Osteocyte (in vitro differentiated cells): ENCODE measurements around the gene MYO3B. TPM values are rescaled to one million over a fixed set of nuclear protein-coding genes. Genes with fewer than 3 reads are reported as not detected.

Experiments used
- DNase-seq: peaks from one replicate; pipeline ENCODE4 v3.0.0; 2021; ENCODE audit warnings: mixed read lengths; ENCODE audit not compliant: unreplicated experiment; ENCODE audit errors: extremely low spot score
- H3K27ac Mint-ChIP-seq: one replicate; pipeline ENCODE4 v1.8.0; 2021; ENCODE audit warnings: mild to moderate bottlenecking, mixed read lengths; ENCODE audit not compliant: unreplicated experiment
- H3K27me3 Mint-ChIP-seq: one replicate; pipeline ENCODE4 v1.8.0; 2021; ENCODE audit warnings: mixed read lengths; ENCODE audit not compliant: unreplicated experiment
- H3K36me3 Mint-ChIP-seq: one replicate; pipeline ENCODE4 v1.8.0; 2021; ENCODE audit warnings: mixed read lengths; ENCODE audit not compliant: unreplicated experiment
- H3K4me1 Mint-ChIP-seq: one replicate; pipeline ENCODE4 v1.8.0; 2021; ENCODE audit warnings: mixed read lengths; ENCODE audit not compliant: unreplicated experiment
- H3K4me3 Mint-ChIP-seq: one replicate; pipeline ENCODE4 v1.8.0; 2021; ENCODE audit warnings: mild to moderate bottlenecking, moderate library complexity, mixed read lengths; ENCODE audit not compliant: unreplicated experiment
- H3K9me3 Mint-ChIP-seq: one replicate; pipeline ENCODE4 v1.8.0; 2021; ENCODE audit warnings: mixed read lengths; ENCODE audit not compliant: unreplicated experiment
- total RNA-seq: library from RNA; stranded (reverse); gene quantifications from 2 replicates; pipeline ENCODE4 v1.2.1, GENCODE V29; 2021
- TF ChIP-seq, protein P1 (sequence below): fragments of 200-600 bp; sonication (generic); IDR thresholded peaks from 2 replicates; pipeline ENCODE4 v1.5.0; 2021; ENCODE audit warnings: antibody characterized with exemption, mild to moderate bottlenecking, moderate library complexity

Gene MYO3B
- total RNA-seq, 1 donor from 2014 or later = not detected

DNA sequence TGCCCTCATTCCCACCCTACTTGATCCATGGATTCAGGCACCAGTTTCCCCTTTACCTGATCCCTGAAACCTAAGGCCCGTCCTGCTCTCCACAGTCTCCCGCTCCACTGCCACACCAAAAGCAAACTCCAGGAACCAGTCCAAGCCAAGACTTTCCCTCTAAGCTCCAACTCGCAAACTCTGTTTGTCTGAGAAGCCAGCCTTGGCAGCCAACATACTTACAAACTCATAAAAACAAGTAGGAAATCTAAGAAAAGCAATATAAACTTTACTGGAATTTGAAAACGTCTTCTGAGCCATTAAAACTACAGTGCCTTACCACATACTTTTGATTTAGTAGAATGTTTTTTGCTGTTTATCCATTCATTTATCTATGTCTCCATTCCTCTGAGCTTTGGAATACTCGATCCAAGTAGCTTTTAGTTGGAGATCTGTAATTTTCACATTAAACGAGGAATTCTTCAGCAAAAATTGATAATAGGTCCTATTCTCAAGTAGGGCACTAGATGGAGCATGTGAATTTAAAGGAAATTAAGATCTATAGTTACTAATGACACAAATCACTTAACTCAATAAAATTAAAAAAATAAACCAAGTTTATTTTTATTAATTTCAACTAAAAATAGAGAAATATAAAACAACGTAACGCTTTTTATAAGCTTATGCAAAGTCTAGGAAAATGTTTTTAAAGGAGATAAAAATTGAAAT, 199.7 kb downstream of the MYO3B start:
- H3K27me3 Mint-ChIP-seq = peaks cover 59% of the 10 kb centered on the region
- H3K4me3 Mint-ChIP-seq = no peak overlapping the region
- no peak for DNase-seq
- no peak overlapping the region for H3K27ac Mint-ChIP-seq
- no peaks in the 10 kb centered on the region for H3K36me3 Mint-ChIP-seq
- TF ChIP-seq, protein P1, sequence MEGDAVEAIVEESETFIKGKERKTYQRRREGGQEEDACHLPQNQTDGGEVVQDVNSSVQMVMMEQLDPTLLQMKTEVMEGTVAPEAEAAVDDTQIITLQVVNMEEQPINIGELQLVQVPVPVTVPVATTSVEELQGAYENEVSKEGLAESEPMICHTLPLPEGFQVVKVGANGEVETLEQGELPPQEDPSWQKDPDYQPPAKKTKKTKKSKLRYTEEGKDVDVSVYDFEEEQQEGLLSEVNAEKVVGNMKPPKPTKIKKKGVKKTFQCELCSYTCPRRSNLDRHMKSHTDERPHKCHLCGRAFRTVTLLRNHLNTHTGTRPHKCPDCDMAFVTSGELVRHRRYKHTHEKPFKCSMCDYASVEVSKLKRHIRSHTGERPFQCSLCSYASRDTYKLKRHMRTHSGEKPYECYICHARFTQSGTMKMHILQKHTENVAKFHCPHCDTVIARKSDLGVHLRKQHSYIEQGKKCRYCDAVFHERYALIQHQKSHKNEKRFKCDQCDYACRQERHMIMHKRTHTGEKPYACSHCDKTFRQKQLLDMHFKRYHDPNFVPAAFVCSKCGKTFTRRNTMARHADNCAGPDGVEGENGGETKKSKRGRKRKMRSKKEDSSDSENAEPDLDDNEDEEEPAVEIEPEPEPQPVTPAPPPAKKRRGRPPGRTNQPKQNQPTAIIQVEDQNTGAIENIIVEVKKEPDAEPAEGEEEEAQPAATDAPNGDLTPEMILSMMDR = no peak
- no peaks in the 10 kb centered on the region for H3K4me1 Mint-ChIP-seq
- H3K9me3 Mint-ChIP-seq = no peaks in the 10 kb centered on the region

DNA sequence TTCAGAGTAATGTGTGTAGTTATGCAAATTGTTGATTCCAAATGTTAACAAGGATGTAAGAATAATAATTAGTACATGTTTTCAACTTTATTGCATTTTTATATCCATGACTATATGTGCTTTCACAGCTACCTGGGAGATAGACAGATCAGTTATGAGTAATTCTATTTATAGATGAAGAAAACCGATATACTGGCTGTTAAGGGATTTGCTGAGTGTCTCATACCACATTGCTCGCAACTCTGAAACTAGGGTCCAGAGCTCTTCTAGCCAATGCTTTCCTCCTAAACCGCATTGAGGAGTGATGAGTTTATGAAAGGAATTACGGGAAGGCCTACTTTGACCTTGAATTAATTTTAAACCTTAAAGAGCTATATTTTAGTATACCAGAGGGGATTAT, 202.3 kb downstream of the MYO3B start:
- Mint-ChIP-seq H3K4me1 (no peaks in the 10 kb centered on the region), H3K4me3 (no peak overlapping the region), H3K27me3 (peaks cover 41% of the 10 kb centered on the region), H3K36me3 (no peaks in the 10 kb centered on the region), H3K9me3 (no peaks in the 10 kb centered on the region), H3K27ac (no peak overlapping the region)
- TF ChIP-seq, protein P1 = no peak
- no peak for DNase-seq

GRCh38 chr2:170381678-170382077, 203.7 kb downstream of the MYO3B start:
- Mint-ChIP-seq H3K4me1 (no peaks in the 10 kb centered on the region), H3K9me3 (no peaks in the 10 kb centered on the region), H3K27me3 (peaks cover 39% of the 10 kb centered on the region), H3K27ac (no peak overlapping the region), H3K4me3 (no peak overlapping the region), H3K36me3 (no peaks in the 10 kb centered on the region)
- TF ChIP-seq, protein P1 = no peak
- no peak for DNase-seq

DNA sequence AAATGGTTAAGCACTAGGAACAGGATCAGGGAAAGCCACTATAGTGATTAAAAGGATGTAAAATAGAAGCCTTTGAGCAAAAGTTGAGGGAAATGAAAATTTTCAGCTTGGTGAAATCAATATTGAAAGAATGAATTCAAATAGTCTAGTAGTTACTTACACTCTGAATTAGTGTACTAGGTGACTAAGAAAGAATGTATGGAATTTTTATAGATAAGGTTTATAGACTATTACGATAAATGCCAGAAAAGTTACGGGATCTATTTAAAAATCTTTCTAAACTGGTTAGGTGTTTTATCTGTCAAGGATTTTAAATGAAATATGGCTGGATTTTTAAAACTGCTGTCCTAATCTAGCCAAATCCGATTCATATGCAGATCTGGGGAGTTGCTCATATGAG, 208.6 kb downstream of the MYO3B start:
- Mint-ChIP-seq H3K27ac (no peak overlapping the region), H3K4me1 (no peaks in the 10 kb centered on the region), H3K9me3 (no peaks in the 10 kb centered on the region), H3K36me3 (no peaks in the 10 kb centered on the region), H3K4me3 (no peak overlapping the region), H3K27me3 (peaks cover 40% of the 10 kb centered on the region)
- TF ChIP-seq, protein P1 = no peak
- DNase-seq = no peak

GRCh38 chr2:170391018-170391417, 213.1 kb downstream of the MYO3B start:
- Mint-ChIP-seq H3K4me1 (no peaks in the 10 kb centered on the region), H3K27me3 (peaks cover 48% of the 10 kb centered on the region), H3K36me3 (no peaks in the 10 kb centered on the region), H3K4me3 (no peak overlapping the region), H3K27ac (no peak overlapping the region), H3K9me3 (no peaks in the 10 kb centered on the region)
- TF ChIP-seq, protein P1 = no peak
- no peak for DNase-seq
